HepG2 (cell line): ENCODE measurements around the gene HKDC1. TPM values are rescaled to one million over a fixed set of nuclear protein-coding genes. Genes with fewer than 3 reads are reported as not detected.
A peak's percentile ranks its signal among the peaks of the same experiment; 100 is the strongest.

Source experiments
- ARNT2 ChIP-seq: sonication (generic); formaldehyde crosslinking; IDR thresholded peaks from 2 replicates; pipeline ENCODE4 v1.8.0; 2022; ENCODE audit warnings: mild to moderate bottlenecking, low read depth, missing genetic modification reagents, moderate library complexity
- CAMTA2 ChIP-seq: sonication (generic); formaldehyde crosslinking; IDR thresholded peaks from 2 replicates; pipeline ENCODE4 v1.4.0; 2020; ENCODE audit warnings: mild to moderate bottlenecking, missing genetic modification reagents, borderline replicate concordance
- CBX2 ChIP-seq, 2 experiments: fragments of 200-600 bp in 1 of 2; sonication (generic); formaldehyde crosslinking in 1 of 2; IDR thresholded peaks; 2 replicates each; pipeline versions ENCODE4 v1.7.0 to v1.8.1; 2018 to 2022; ENCODE audit warnings: low read depth in 2 of 2, low read length in 1 of 2, mild to moderate bottlenecking in 1 of 2, missing genetic modification reagents in 1 of 2
- CENPT ChIP-seq: sonication (generic); formaldehyde crosslinking; IDR thresholded peaks from 2 replicates; pipeline ENCODE4 v1.8.0; 2022; ENCODE audit warnings: low read depth, mild to moderate bottlenecking, moderate library complexity, missing genetic modification reagents
- EZH2 ChIP-seq: conservative IDR thresholded peaks from 2 replicates; pipeline ENCODE4 v1.6.1; 2012; ENCODE audit warnings: mild to moderate bottlenecking, low read depth, low read length, moderate library complexity
- FOXK1 ChIP-seq: sonication (generic); formaldehyde crosslinking; IDR thresholded peaks from 2 replicates; pipeline ENCODE4 v1.4.0; 2020; ENCODE audit warnings: low read depth, missing genetic modification reagents, borderline replicate concordance
- HNF4G ChIP-seq, 2 experiments: sonication (generic) in 1 of 2; formaldehyde crosslinking in 1 of 2; IDR thresholded peaks; 2 replicates each; pipeline versions ENCODE4 v1.4.0 to v1.6.1; 2011 to 2020; ENCODE audit warnings: borderline replicate concordance in 2 of 2, low read depth in 2 of 2, mild to moderate bottlenecking in 2 of 2, low read length in 1 of 2, missing genetic modification reagents in 1 of 2, moderate library complexity in 1 of 2
- MXD4 ChIP-seq: IDR thresholded peaks from 2 replicates; pipeline ENCODE4 v1.6.1; 2016; ENCODE audit warnings: mild to moderate bottlenecking, missing biosample characterization, missing genetic modification reagents
- NR2F1 ChIP-seq, 2 experiments: fragments of 450-650 bp in 1 of 2; formaldehyde crosslinking in 1 of 2; IDR thresholded peaks; 2 replicates each; pipeline versions ENCODE4 v1.5.0 to v1.6.1; 2016 to 2020; ENCODE audit warnings: mild to moderate bottlenecking in 1 of 2, missing compliant biosample characterization in 1 of 2, missing genetic modification reagents in 1 of 2, moderate library complexity in 1 of 2
- SATB2 ChIP-seq: sonication (generic); formaldehyde crosslinking; IDR thresholded peaks from 2 replicates; pipeline ENCODE4 v1.5.0; 2020; ENCODE audit warnings: missing genetic modification reagents
- SETDB1 ChIP-seq: sonication (generic); formaldehyde crosslinking; IDR thresholded peaks from 2 replicates; pipeline ENCODE4 v1.5.1; 2020; ENCODE audit warnings: missing genetic modification reagents, mild to moderate bottlenecking, borderline replicate concordance
- STAT5B ChIP-seq: sonication (generic); formaldehyde crosslinking; IDR thresholded peaks from 2 replicates; pipeline ENCODE4 v1.4.0; 2020; ENCODE audit warnings: missing genetic modification reagents
- TSC22D2 ChIP-seq: sonication (generic); formaldehyde crosslinking; IDR thresholded peaks from 2 replicates; pipeline ENCODE4 v1.5.1; 2020; ENCODE audit warnings: missing genetic modification reagents, mild to moderate bottlenecking, borderline replicate concordance
- ZFP1 ChIP-seq: IDR thresholded peaks from 2 replicates; pipeline ENCODE4 v1.6.1; 2016
- ZNF12 ChIP-seq: sonication (generic); formaldehyde crosslinking; IDR thresholded peaks from 2 replicates; pipeline ENCODE4 v1.5.0; 2020; ENCODE audit warnings: missing genetic modification reagents
- ZNF335 ChIP-seq: sonication (generic); formaldehyde crosslinking; IDR thresholded peaks from 2 replicates; pipeline ENCODE4 v1.4.0; 2020; ENCODE audit warnings: missing genetic modification reagents
- ZNF367 ChIP-seq: sonication (generic); formaldehyde crosslinking; IDR thresholded peaks from 2 replicates; pipeline ENCODE4 v1.4.0; 2020; ENCODE audit warnings: missing genetic modification reagents, borderline replicate concordance
- ZNF484 ChIP-seq: sonication (generic); formaldehyde crosslinking; IDR thresholded peaks from 2 replicates; pipeline ENCODE4 v1.5.1; 2020; ENCODE audit warnings: mild to moderate bottlenecking, low read depth, missing genetic modification reagents, borderline replicate concordance
- ZNF768 ChIP-seq: sonication (generic); formaldehyde crosslinking; IDR thresholded peaks from 2 replicates; pipeline ENCODE4 v1.4.0; 2020; ENCODE audit warnings: missing genetic modification reagents
- polyA plus RNA-seq, 8 experiments: library from polyadenylated mRNA; depleted of rRNA in 3 of 8; stranded (reverse) in 7 of 8; unstranded in 1 of 8; fragments of >200 nt; fragmentation: Illumina TruSeq in 4 of 8; extraction: Trizol in 4 of 8; gene quantifications; 2 replicates each; pipeline versions ENCODE4 v1.2.1 to v1.2.3, GENCODE V29; 2011 to 2016; ENCODE audit warnings: low read depth in 4 of 8, missing spikeins in 1 of 8, mixed read lengths in 1 of 8; ENCODE audit not compliant: insufficient read depth in 1 of 8
- total RNA-seq, 5 experiments: library from RNA; depleted of rRNA; stranded (reverse); fragments of >200 nt; fragmentation: Illumina TruSeq; extraction: Trizol; gene quantifications; 2 replicates each; pipeline ENCODE4 v1.2.3, GENCODE V29; 2016; ENCODE audit warnings: low read depth in 1 of 5
- TF ChIP-seq, protein P1 (sequence below): sonication (generic); formaldehyde crosslinking; IDR thresholded peaks from 2 replicates; pipeline ENCODE4 v1.4.0; 2020; ENCODE audit warnings: missing genetic modification reagents
- TF ChIP-seq, protein P2 (sequence below): sonication (generic); formaldehyde crosslinking; IDR thresholded peaks from 2 replicates; pipeline ENCODE4 v1.4.0; 2020; ENCODE audit warnings: missing genetic modification reagents
- TF ChIP-seq, protein P3 (sequence below): sonication (generic); formaldehyde crosslinking; IDR thresholded peaks from 2 replicates; pipeline ENCODE4 v1.5.0; 2020; ENCODE audit warnings: missing genetic modification reagents
- TF ChIP-seq, protein P4 (sequence below): sonication (generic); formaldehyde crosslinking; IDR thresholded peaks from 2 replicates; pipeline ENCODE4 v1.4.0; 2020; ENCODE audit warnings: missing genetic modification reagents

Gene HKDC1
- total and polyA plus RNA-seq, 2 of the 13 experiments (the other 11 are each of a cell fraction or from before 2014, with no cell fraction given), result 8.1 to 12.4 TPM

DNA sequence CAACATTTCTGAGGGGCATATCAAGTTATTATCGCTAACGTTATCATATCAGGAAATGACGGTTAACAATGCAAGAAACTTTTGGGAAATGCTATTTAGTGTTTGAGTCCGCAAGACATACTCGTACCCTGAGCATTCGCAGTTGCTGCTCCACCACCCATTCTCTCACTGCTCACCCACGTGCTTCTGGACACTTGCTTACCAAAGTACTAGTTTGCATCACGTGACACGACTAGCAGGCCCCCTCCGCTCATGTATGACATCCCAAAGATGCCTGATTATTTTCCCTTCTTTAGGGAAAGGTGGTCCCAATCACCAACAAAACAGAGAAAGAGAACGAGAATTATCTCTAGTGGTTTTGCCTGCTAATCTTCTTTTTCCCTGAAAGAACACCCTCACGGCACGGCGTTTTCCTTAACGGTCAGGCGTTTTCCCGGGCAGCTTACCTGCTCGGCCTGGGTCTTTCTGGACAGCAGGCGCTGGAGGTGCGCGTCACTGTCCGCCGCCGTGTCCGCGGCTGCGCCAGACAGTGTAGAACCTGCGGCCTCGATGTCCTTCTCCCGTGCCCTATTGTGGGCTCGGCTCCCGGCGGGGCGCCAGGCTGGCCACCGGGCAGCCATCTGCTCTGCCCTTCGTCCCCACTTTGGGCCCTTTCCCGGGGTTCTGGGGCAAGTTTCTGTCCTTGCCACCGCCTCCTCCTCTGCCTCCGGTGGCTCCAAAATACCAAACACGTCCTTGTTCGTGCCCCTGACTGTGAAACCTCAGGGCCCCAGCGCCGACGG is 40.2 kb upstream of the HKDC1 start, which contains the start of gene SUPV3L1 (continued):
- TF ChIP-seq FOXK1 (CRISPR knock-in tag) (peak; percentile 94), TSC22D2 (peak; percentile 54; the same call in 1 of the 2 replicates), NR2F1 (CRISPR knock-in tag; IDR thresholded peaks at IDR 0.05) (peak in 1 of 2 experiments; percentile 65; a peak in 1 of 4 replicates), ZNF367 (CRISPR knock-in tag) (no peak), SETDB1 (CRISPR knock-in tag) (no peak), SATB2 (no peak), ZNF12 (CRISPR knock-in tag) (0 out of 2 replicates have a peak, but pooled peaks have one; percentile 10), MXD4 (peak; percentile 100), CAMTA2 (CRISPR knock-in tag) (no peak), CENPT (CRISPR knock-in tag) (no peak), ZFP1 (no peak), CBX2 (IDR thresholded peaks at IDR 0.05; ENCODE audit: low read depth, low read length) (no peak), CBX2 (CRISPR knock-in tag; IDR thresholded peaks at IDR 0.05; ENCODE audit: low read depth) (no peak), ARNT2 (0 out of 2 replicates have a peak, but pooled peaks have one; percentile 62), EZH2 (no peak), ZNF484 (no peak), ZNF768 (CRISPR knock-in tag) (peak; percentile 45; the same call in 1 of the 2 replicates), STAT5B (no peak), ZNF335 (CRISPR knock-in tag) (peak; percentile 100), HNF4G (IDR thresholded peaks at IDR 0.05; ENCODE audit: borderline replicate concordance, low read depth, low read length) (peak; percentile 12; the same call in 1 of the 2 replicates), HNF4G (CRISPR knock-in tag; IDR thresholded peaks at IDR 0.05; ENCODE audit: borderline replicate concordance, low read depth) (no peak; the same call in 1 of the 2 replicates)
- TF ChIP-seq, protein P1, sequence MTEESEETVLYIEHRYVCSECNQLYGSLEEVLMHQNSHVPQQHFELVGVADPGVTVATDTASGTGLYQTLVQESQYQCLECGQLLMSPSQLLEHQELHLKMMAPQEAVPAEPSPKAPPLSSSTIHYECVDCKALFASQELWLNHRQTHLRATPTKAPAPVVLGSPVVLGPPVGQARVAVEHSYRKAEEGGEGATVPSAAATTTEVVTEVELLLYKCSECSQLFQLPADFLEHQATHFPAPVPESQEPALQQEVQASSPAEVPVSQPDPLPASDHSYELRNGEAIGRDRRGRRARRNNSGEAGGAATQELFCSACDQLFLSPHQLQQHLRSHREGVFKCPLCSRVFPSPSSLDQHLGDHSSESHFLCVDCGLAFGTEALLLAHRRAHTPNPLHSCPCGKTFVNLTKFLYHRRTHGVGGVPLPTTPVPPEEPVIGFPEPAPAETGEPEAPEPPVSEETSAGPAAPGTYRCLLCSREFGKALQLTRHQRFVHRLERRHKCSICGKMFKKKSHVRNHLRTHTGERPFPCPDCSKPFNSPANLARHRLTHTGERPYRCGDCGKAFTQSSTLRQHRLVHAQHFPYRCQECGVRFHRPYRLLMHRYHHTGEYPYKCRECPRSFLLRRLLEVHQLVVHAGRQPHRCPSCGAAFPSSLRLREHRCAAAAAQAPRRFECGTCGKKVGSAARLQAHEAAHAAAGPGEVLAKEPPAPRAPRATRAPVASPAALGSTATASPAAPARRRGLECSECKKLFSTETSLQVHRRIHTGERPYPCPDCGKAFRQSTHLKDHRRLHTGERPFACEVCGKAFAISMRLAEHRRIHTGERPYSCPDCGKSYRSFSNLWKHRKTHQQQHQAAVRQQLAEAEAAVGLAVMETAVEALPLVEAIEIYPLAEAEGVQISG (CRISPR knock-in tag), result peak; percentile 80
- TF ChIP-seq, protein P2, sequence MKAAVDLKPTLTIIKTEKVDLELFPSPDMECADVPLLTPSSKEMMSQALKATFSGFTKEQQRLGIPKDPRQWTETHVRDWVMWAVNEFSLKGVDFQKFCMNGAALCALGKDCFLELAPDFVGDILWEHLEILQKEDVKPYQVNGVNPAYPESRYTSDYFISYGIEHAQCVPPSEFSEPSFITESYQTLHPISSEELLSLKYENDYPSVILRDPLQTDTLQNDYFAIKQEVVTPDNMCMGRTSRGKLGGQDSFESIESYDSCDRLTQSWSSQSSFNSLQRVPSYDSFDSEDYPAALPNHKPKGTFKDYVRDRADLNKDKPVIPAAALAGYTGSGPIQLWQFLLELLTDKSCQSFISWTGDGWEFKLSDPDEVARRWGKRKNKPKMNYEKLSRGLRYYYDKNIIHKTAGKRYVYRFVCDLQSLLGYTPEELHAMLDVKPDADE, result no peak
- TF ChIP-seq, protein P3, sequence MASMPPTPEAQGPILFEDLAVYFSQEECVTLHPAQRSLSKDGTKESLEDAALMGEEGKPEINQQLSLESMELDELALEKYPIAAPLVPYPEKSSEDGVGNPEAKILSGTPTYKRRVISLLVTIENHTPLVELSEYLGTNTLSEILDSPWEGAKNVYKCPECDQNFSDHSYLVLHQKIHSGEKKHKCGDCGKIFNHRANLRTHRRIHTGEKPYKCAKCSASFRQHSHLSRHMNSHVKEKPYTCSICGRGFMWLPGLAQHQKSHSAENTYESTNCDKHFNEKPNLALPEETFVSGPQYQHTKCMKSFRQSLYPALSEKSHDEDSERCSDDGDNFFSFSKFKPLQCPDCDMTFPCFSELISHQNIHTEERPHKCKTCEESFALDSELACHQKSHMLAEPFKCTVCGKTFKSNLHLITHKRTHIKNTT, result no peak
- TF ChIP-seq, protein P4, sequence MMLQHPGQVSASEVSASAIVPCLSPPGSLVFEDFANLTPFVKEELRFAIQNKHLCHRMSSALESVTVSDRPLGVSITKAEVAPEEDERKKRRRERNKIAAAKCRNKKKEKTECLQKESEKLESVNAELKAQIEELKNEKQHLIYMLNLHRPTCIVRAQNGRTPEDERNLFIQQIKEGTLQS (CRISPR knock-in tag), result no peak
